Endothelial cell (in vitro differentiated cells): ENCODE data around the gene SLC35D3. TPM values are rescaled to one million over a fixed set of nuclear protein-coding genes. Genes with fewer than 3 reads are reported as not detected.
A peak's percentile ranks its signal among the peaks of the same experiment; 100 is the strongest.

ENCODE experiments used
- DNase-seq: peaks from one replicate; pipeline ENCODE4 v3.0.0; 2021; ENCODE audit warnings: low spot score
- H3K27ac Mint-ChIP-seq: one replicate; pipeline ENCODE4 v1.8.0; 2021; ENCODE audit warnings: mixed read lengths, inconsistent platforms; ENCODE audit not compliant: unreplicated experiment
- H3K27me3 Mint-ChIP-seq: one replicate; pipeline ENCODE4 v1.8.0; 2021; ENCODE audit warnings: mild to moderate bottlenecking, moderate library complexity, mixed read lengths, inconsistent platforms; ENCODE audit not compliant: unreplicated experiment
- H3K36me3 Mint-ChIP-seq: one replicate; pipeline ENCODE4 v1.8.0; 2021; ENCODE audit warnings: mild to moderate bottlenecking, low read depth, mixed read lengths, inconsistent platforms; ENCODE audit not compliant: unreplicated experiment
- H3K4me1 Mint-ChIP-seq: one replicate; pipeline ENCODE4 v1.8.0; 2021; ENCODE audit warnings: mild to moderate bottlenecking, mixed read lengths, inconsistent platforms; ENCODE audit not compliant: unreplicated experiment
- H3K4me3 Mint-ChIP-seq: one replicate; pipeline ENCODE4 v1.8.0; 2021; ENCODE audit warnings: mild to moderate bottlenecking, mixed read lengths, inconsistent platforms; ENCODE audit not compliant: unreplicated experiment
- H3K9me3 Mint-ChIP-seq: one replicate; pipeline ENCODE4 v1.8.0; 2021; ENCODE audit warnings: mixed read lengths, inconsistent platforms; ENCODE audit not compliant: unreplicated experiment
- CTCF ChIP-seq: fragments of 200-600 bp; sonication (generic); IDR thresholded peaks from one replicate; pipeline ENCODE4 v1.5.0; 2021; ENCODE audit warnings: antibody characterized with exemption; ENCODE audit not compliant: unreplicated experiment
- total RNA-seq: library from RNA; stranded (reverse); fragmentation: NEBNext Ultra II Directional; extraction: Animal tissue kit (Norgen Biotek cat#: 25700); gene quantifications from one replicate; pipeline ENCODE4 v1.2.1, GENCODE V29; 2021; ENCODE audit not compliant: unreplicated experiment

The SLC35D3 gene
- total RNA-seq, 1 donor from 2014 or later: not detected

GRCh38 chr6:136950436-136951126 lies 28.5 kb downstream of the SLC35D3 start:
- no peak for DNase-seq
- TF ChIP-seq CTCF: no peak
- no peaks in the 10 kb centered on the region for H3K27me3 Mint-ChIP-seq
- H3K27ac Mint-ChIP-seq: no peak overlapping the region
- H3K4me3 Mint-ChIP-seq: no peak overlapping the region
- no peaks in the 10 kb centered on the region for H3K9me3 Mint-ChIP-seq
- peaks cover 5% of the 10 kb centered on the region for H3K4me1 Mint-ChIP-seq
- H3K36me3 Mint-ChIP-seq: no peaks in the 10 kb centered on the region

GRCh38 chr6:136952714-136953260 lies 30.7 kb downstream of the SLC35D3 start:
- H3K27ac Mint-ChIP-seq: no peak overlapping the region
- no peak overlapping the region for H3K4me3 Mint-ChIP-seq
- TF ChIP-seq CTCF: no peak
- peaks cover 16% of the 10 kb centered on the region for H3K4me1 Mint-ChIP-seq
- H3K36me3 Mint-ChIP-seq: no peaks in the 10 kb centered on the region
- no peaks in the 10 kb centered on the region for H3K27me3 Mint-ChIP-seq
- DNase-seq: no peak
- H3K9me3 Mint-ChIP-seq: no peaks in the 10 kb centered on the region

GRCh38 chr6:136955123-136955522 lies 33.0 kb downstream of the SLC35D3 start:
- Mint-ChIP-seq H3K27ac (no peak overlapping the region), H3K4me3 (no peak overlapping the region), H3K4me1 (peaks cover 29% of the 10 kb centered on the region), H3K27me3 (peaks cover 4% of the 10 kb centered on the region), H3K9me3 (no peaks in the 10 kb centered on the region), H3K36me3 (no peaks in the 10 kb centered on the region)
- DNase-seq: no peak
- no peak for TF ChIP-seq CTCF

- peak; percentile 58 for DNase-seq
- TF ChIP-seq CTCF: no peak
- peak overlapping the region; percentile 48 for H3K4me3 Mint-ChIP-seq
- H3K27me3 Mint-ChIP-seq: peaks cover 4% of the 10 kb centered on the region
- H3K9me3 Mint-ChIP-seq: no peaks in the 10 kb centered on the region
- H3K36me3 Mint-ChIP-seq: no peaks in the 10 kb centered on the region
- peaks cover 38% of the 10 kb centered on the region for H3K4me1 Mint-ChIP-seq
- peak overlapping the region; percentile 90 for H3K27ac Mint-ChIP-seq
Measured at GRCh38 chr6:136956590-136957544, 34.8 kb downstream of the SLC35D3 start.
